HL-60/S4 treated with retinoic acid at 250 ng/mL for 4 days and 3 days (cell line): ENCODE data around the gene SNX10.

Source experiments
- in situ Hi-C: fragments of 300-500 bp; cut with MboI; formaldehyde crosslinking; loops from 2 replicates; pipeline ENCODE4 v1.7.0; 2022; ENCODE audit warnings: low sequenced_read_pairs

SNX10 gene

DNA sequence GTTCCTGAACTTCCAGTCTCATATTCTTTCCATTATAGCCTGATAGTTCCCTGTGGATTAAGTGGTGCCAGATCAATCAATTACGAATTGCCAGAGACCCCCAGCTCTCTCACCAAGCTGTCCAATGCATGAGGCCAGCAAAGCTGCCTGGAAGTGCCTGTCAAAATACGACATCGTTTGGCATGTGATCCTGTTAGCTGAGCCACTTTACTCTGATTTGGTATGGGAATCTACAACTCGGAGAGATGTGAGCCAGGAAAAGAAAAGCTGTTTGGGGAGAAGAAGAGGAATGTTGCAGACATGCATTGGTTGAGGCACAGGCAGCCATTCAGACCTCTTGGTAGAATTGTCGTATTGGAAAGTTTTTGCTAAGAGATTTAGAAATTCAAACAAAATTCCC lies 3.9 kb downstream of the SNX10 start:
- in situ Hi-C loops, result no loop called here

DNA sequence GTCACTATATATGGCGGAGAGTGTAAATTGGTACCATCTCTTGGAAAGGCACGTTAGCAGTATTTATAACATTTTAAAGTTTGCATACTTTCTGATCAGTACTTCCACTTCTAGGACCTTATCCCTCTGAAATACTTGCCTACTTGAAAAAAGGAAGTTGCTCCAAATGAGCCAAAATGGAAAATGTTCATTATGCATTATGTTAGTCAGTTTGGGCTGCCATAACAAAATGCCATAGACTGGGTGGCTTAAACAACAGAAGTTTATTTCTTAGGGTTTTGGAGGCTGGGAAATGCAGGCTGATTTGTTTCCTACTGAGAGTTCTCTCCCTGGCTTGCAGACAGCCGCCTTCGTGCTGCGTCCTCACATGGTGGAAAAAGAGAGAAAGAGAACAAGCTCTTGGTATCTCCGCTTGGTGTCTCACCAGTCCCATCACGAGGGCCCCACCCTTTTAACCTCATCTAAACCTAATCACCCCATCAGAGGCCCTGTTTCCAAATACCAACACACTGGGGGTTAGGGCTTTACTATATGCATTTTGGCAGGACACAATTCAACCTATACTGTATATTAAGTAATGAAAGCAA lies 6.9 kb downstream of the SNX10 start:
- in situ Hi-C loops, result no loop called here

DNA sequence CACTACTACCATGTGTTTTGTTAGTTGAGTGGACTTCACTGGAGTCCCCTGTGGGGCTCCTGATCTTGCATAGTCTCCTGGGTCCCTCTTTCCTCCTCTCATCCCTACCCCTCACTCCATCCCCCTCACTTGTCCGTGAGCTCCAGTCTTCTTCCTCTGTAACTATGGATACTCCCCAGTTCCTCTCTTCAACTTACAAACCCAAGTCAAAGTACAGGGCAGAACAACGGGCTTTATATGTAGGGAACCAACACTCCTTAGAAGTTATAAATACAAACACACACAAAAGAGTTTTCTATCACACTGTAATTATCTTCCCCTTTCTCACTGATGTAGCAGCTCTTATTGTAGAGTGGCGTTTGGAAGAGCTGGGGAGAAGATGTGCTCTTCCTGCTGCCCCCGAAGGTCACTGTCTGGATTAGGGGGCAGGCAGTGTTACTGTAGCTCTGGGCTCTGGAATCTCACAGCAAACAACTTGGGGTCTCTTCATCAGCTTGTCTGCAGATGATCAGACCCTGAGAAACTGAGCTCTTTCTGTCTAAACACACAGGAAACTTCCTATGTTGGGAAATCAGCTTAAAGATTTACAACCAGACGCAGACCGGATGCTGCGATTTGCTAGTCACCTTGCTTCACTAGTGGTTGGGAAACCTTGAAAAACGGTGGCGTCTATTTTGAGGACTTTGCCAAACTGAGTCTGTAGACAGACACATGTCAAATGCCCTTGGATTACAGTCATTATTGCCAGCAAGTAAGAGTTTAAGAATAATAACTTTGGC lies 13.6 kb downstream of the SNX10 start:
- in situ Hi-C loops, result no loop called here

DNA sequence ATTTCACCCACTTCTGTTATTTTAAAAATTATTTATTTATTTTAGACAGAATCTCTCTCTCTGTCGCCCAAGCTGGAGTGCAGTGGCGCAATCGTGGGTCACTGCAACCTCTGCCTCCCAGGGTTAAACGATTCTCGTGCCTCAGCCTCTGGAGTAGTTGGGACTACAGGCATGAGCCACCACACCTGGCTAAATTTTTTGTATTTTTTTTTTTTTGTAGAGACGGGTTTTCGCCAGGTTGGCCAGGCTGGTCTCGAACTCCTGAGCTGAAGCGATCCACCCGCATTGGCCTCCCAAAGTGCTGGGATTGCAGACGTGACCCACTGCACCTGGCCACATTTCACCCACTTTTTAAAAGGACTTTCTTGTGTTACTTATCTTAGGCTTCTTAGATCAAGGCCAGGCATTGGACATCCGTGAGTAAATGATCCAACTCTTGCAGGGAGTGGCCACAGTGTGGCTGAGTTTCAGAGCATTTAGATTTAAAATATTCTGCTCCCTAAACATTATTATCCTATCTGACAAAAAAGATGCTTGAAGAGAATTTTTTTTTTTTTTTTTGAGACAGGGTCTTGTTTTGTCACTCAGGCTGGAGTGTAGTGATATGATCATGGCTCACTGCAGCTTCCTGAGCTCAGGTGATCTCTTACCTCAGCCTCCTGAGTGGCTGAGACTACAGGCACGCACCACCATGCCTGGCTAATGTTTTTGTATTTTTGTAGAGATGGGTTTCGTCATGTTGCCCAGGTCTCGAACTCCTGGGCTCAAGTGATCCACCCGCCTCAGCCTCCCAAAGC lies 14.4 kb downstream of the SNX10 start:
- in situ Hi-C loops, result no loop called here

DNA sequence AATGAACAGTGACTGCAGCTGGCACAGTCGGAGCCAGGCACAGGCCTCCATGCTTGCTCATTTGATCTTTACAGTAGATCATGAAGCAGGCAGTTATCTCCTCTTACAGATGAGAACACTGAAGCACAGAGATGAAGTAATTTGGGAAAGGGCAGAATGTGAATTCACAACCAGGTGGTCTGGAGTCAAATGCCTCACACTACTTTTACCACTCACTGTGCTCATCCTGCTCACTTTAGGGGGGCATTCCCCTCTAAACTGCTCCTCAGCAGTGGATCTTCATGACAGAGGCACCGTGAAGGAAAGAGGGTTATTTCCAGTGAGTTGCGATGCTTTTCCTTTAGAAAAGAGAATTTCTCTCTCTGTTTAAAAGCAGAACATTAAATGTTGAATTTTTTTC lies 15.1 kb downstream of the SNX10 start:
- in situ Hi-C loops, result no loop called here

DNA sequence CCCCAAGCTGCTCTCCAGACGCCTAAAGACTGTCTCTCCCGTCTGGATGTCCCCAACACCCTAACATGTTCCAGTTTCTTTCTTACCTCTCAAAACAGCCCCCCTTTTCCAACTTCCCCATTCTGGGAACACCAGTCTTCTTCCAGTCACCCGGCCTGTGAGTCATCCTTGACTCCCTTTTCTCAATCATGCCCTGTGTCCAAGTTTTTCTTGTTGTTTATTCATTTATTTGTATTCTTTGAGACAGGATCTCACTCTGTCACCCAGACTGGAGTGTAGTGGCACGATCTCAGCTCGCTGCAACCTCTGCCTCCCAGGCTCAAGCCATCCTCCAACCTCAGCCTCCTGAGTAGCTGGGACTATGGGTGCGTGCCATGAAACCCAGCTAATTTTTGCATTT lies 15.6 kb downstream of the SNX10 start:
- in situ Hi-C loops, result no loop called here

DNA sequence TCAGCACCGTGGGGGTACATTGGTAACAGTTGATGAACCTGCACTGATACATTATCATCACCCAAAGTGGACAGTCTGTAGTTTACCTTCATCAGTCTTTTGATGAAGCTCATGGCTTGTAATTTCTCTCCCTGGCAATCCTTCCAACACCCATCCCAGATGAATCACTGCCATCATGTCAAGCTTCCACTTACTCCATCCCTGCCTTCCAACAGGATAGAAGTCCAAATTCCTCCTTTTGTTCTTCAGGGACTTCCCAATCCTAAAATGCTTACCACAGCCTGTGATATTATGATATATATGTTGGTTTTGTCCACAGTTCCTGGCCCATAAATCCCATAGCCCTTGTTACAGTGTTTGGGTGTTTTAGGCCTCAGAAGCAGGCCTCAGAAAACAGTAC lies 16.1 kb downstream of the SNX10 start:
- in situ Hi-C loops, result no loop called here

DNA sequence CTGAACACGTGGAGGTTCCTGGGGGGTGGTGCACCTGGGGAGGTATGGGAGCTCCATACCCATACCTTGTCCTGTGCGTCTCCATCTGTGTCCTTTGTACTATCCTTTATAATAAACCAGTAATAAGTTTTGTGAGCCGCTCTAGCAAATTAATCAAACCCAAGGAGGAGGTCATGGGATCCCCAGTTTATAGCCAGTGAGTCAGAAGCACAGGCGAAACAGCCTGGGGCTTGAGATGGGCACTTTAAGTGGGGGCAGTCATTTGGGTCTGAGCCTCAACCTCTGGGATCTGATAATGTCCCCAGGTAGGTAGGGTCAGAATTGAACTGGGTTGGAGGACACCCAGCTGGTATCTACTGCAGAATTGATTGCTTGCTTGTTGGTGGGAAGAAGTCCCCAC lies 16.9 kb downstream of the SNX10 start:
- in situ Hi-C loops, result no loop called here

DNA sequence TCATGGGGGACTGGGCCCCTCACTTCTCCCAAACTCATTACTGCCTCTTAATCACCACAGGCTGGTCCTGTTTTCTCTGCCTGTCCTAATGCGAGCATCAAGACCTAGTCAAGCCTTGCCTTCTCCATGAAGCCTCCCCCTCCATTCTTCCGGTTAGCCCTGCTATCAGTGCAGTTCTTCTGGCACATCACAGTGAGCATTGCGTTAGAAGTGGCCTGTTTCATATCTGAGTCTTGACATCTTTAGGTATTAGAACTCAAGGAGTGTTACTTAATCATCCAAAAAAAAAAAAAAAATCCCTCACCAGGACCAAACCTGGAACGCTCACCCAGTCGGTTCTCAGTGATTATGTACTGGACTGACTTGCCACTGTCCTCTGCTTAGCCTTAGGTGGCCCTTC lies 17.4 kb downstream of the SNX10 start:
- in situ Hi-C loops, result no loop called here

DNA sequence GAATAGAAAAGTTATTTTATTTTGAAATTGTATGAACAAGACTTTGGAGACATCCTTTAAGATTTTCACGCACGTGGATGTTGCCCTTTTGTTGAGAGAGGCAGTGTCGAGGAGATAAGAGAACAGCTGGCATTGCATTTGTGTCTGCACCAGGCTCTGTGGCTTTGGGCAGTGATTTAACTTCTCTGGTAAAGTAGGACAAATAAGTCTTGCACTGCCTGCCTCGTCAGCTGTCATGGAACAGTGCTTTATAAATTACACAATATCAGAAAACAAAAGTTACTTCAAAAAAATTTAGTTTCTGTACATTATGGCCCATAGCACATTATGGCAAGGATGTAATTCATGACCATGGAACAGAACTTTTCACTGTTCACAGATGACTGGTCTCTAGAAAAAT lies 20.1 kb downstream of the SNX10 start:
- in situ Hi-C loops, result no loop called here

DNA sequence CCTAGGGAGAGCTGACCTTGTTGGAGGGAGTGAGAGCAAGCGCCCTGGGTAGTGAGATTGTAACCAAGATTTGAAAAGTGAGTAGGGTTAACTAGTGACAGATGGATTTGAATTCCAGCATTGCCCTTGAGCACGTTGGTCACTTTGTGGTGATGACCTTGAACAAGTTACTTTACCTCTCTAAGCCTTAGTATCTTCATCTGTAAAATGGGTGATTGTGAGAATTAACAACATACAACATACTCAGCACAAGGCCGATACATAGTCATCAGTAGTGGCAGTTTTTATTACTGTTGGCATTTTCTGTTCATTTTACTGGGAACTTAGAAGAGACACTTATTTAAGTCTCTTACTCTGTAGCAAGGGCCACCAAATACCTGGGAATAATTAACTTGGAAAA lies 25.5 kb downstream of the SNX10 start:
- in situ Hi-C loops, result no loop called here

DNA sequence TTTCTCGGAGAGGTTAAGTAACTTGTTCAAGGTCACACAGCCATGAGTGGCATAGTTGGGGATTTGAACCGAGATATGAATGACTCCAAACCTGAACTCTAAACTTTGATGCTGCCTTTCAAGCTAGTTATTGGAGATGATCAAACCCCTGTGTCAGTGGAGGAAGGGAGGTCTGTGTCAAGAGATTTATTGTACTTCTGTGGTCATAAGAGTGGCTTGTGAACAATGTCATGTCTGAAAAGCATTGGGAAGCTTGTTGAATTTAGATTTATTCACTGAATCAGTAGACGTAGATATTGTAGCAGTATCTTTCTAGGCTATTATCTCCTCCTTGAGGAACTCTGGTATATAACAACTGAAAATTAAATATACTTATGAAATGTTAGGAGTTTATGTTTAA lies 27.3 kb downstream of the SNX10 start:
- in situ Hi-C loops, result no loop called here

DNA sequence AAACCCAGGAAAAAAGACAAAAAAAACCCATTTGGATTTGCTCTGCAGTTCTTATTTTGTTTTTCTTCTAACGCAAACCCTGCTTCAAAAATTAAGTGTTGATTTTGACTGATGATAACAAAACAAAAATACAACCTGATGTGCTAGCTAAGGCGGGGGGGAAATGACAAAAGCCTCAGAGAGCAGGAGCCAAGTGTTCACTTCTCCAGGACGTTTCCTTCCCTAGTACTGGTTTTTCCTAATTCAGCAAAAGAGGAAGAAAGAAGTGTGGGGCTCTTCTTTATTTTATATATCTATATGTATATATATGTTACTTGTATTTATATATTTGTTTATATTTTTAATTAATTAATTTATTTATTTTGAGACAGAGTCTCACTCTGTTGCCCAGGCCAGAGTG lies 28.0 kb downstream of the SNX10 start:
- in situ Hi-C loops, result no loop called here

DNA sequence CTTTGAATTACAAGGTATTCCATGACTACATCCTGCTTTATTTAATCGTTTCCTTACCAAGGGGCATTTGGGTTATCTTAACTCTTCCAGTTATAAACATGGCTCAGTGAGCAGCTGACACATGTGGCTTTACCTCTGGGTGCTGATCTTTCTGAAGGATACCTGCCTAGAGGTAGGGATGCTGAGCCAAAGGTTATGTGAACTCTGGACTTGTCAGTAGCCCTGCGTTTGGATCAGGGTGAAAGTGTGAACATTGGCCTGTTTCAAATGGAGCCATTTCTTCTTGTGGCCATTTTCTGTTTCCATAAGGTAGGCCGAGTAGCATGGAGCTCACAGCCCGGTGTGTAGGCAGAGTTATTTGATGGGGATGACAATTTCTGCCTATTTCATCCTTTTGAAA lies 29.2 kb downstream of the SNX10 start:
- in situ Hi-C loops, result no loop called here

DNA sequence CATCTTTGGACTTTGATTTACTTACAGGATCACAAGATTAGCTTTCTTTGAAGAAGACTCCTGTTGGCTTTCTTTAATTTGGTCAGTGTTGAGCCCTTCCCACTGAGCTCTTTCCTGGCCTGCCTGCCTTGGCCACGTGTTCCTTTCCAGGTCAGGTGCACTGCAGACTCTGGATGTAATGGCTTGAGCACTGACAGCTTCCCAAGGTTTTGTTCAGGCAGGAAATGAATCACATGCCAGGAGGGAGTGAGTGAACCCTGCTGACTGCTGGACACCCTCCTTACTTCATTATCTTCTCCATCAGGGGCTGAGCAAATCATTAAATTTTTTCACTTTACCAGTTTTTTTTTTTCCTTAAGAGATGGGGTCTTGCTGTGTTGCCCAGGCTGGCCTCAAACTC lies 29.8 kb downstream of the SNX10 start:
- in situ Hi-C loops, result no loop called here

DNA sequence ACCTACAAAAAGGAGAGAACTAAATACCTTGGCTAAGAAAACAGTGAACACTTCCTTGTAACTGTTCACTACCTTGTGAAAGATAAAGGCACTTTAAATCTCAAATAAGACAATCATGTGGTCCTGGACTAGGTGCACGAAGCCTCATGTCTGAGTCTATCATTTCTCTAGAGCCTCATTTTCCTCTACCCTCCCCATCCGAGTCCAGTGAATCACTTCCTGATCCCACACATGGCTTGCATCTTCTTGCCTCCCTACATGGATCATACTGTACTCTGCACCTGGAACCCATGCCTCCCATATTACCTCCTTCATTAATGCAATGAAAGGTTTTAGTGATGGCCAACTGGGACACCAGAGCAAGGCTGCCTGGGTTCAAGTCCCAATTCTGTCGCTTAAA lies 34.5 kb downstream of the SNX10 start:
- in situ Hi-C loops, result loop anchor here (25.0 kb wide), 1 partner anchor 114 kb away; the partner anchor contains the start of genes CBX3 and HNRNPA2B1

DNA sequence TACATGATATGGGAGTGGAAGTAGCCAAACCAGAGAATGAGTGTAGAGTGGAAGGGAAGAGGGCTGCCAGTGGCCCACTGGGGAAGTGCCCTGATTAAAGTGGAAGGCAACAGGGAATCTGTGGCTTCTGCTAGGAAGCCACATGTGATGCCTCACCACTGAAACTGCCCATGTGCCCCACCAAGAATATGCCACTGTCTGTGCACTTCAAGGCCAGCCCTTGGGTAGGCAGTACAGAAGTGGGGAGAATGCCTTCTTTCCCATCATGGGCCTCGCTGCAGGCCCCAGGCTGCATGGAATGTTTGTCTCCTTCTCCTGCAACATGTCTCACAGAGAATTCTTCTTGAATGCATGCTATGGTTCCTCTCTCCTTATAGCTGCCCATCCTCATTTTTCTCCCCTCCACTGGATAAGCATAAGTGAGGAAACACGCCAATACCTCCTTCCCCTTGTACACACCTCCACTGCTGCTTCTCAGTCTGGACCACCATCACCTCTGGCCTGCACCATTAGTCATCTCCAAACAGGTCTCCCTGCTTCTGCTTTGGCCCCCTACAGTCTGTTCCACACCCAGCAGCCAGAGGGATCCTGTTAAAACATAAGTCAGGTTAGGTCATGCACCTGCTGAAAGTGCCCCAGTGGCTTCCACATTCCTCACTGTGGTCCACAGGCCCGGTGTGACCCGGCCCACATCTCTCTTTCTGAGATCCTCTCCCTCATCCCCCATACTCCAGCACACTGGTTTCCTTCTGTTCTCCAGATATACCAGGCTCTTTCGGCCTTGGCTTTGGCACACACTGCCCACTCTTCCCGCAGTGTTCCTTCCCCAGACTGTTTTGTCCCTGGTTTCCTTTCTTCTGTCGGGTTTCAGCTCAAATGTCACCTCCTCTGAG lies 37.1 kb downstream of the SNX10 start:
- in situ Hi-C loops, result loop anchor here (25.0 kb wide), 1 partner anchor 116 kb away; the partner anchor contains the start of genes CBX3 and HNRNPA2B1

DNA sequence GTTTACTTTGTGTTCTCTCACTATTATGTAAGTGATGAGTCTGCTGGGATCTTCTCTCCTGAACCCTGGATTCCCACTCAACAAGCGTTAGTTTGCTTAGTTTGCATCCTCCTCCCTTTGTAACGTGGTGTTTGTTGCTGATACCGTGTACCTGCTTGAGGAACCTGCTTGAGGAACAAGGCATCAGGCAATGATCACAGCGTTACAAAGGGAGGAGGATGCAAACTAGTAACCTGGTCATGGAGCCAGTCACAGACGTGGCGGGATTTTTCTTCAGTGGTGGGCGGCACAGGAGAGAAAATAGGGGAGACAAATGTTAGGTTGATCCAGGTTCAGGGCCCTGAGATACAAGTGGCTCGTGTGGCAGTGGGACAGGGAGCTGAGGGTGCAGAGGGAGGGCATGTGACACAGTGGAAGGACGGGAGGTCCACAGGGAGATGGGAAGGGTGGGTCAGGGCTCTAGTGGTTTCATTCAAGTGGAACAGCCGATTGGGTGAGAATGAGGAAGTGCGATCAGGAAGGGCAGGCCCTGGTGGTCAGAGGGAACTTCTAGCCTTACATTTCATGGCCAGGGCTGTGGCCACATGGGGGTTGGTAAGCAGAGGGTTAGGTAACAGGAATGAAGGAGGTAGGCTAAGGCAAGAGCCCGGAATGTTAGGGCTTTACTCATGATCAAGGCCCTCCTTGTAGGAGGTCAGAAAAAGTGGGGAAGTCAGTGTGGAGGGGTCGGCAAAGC lies 38.0 kb downstream of the SNX10 start:
- in situ Hi-C loops, result loop anchor here (25.0 kb wide), 1 partner anchor 117 kb away; the partner anchor contains the start of genes CBX3 and HNRNPA2B1

DNA sequence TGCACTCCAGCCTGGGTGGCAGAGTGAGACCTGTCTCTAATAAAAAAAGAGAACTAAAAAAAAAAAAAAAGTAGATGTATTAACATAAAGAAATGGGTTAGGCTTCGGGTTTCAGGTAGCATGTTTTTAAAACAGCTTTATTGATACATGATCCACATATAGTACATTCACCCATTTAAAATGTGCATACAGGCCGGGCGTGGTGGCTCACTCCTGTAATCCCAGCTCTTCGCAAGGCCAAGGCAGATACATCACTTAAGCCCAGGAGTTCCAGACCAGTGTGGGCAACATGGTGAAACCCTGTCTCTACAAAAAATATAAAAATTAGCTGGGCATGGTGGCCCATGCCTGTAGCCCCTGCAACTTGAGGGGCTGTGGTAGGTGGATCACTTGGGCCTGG lies 39.5 kb downstream of the SNX10 start:
- in situ Hi-C loops, result loop anchor here (25.0 kb wide), 1 partner anchor 119 kb away; the partner anchor contains the start of genes CBX3 and HNRNPA2B1

DNA sequence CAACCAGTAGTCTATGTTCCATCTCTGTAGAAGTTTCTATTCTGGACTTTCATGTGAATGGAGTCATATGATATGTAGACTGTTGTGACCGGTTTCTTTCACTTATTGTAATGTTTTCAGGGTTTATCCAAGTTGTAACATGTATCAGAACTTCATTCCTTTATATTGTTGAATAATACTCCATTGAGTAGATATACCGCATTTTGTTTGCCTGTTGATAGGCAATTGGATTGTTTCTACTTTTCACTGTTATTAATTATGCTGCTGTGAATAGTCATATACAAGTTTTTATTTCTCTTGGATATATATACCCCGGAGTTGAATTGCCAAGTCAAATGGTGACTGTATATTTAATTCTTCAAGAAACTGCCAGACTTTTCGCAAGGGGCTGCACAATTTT lies 40.1 kb downstream of the SNX10 start:
- in situ Hi-C loops, result loop anchor here (25.0 kb wide), 1 partner anchor 119 kb away; the partner anchor contains the start of genes CBX3 and HNRNPA2B1
